Stomach (tissue), 4 donors: ENCODE data around the gene GCAT.

Experiments used
- CTCF ChIP-seq, 7 experiments: fragments of 450-650 bp in 4 of 7; fragments of 200-600 bp in 3 of 7; sonication (generic) in 3 of 7; IDR thresholded peaks; one replicate each; pipeline ENCODE4 v1.5.1; 2016 to 2019; ENCODE audit warnings: antibody characterized with exemption in 7 of 7, control low read depth in 2 of 7, mild to moderate bottlenecking in 1 of 7
- EP300 ChIP-seq: sonication (generic); formaldehyde crosslinking; IDR thresholded peaks from one replicate; pipeline ENCODE4 v1.6.1; 2017; ENCODE audit warnings: antibody characterized with exemption
- POLR2AphosphoS5 ChIP-seq, 3 donors: sonication (generic); formaldehyde crosslinking; IDR thresholded peaks; one replicate each; pipeline ENCODE4 v1.6.1; 2016; ENCODE audit warnings: antibody characterized with exemption in 3 of 3

DNA sequence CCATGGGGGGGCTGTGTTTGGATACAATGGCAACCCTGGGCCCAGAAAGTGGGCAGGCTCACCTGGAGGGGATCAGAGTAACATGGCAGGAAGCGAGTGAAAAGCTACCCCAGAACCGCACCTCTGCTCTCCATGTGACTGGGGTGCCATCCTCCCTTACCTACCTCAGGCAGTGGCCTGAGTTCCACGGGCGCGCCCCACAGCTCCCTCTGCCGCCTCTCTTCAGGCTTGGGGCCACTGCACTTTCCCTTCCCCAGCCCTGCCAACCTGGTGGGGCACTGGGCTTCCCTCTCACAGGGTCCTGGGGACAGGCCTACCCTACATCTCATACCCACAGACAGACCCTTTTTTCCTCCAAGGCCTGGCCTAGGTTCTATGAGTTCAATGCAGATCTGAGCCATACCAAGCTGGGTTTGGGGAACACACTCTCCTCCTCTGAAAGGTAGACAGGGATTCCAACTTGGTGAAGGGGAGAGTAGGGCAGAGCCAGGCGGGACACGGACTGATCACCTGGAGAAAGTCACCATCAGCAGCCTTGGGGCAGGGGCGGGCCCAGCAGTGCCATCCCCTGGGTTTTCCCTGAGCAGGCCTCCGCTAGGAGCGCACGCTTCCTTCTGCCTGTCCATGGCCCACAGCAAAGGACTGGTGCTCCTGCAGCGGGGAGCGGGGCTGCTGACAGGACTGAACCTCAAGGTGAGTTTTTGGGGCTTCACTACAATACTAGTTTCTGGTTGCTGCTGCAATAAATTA, 22.5 kb downstream of the GCAT start:
- TF ChIP-seq POLR2AphosphoS5 (IDR thresholded peaks at IDR 0.05) = no peak
- no peak for TF ChIP-seq EP300
- no peak for TF ChIP-seq CTCF (IDR thresholded peaks at IDR 0.05)
